OCI-LY1 (cell line): Measurements from ENCODE around the gene AQP12A.

Experiments used
- H2AFZ ChIP-seq: fragments of 200-600 bp; sonication (generic), shearing (Covaris generic); 2 replicates; pipeline ENCODE4 v1.6.0; 2014; ENCODE audit warnings: antibody characterized with exemption, mild to moderate bottlenecking, low read length
- H3F3A ChIP-seq: fragments of 200-600 bp; sonication (generic), shearing (Covaris generic); 2 replicates; pipeline ENCODE4 v1.6.0; 2014; ENCODE audit warnings: mild to moderate bottlenecking, antibody characterized with exemption, low read length, moderate library complexity; ENCODE audit not compliant: insufficient read depth
- H3K27ac ChIP-seq: fragments of 200-600 bp; sonication (generic); 2 replicates; pipeline ENCODE4 v1.5.1; 2014; ENCODE audit warnings: low read length, mixed run types, mild to moderate bottlenecking, low read depth; ENCODE audit not compliant: poor library complexity, severe bottlenecking
- H3K27me3 ChIP-seq: fragments of 200-600 bp; sonication (generic); 2 replicates; pipeline ENCODE4 v1.6.0; 2014; ENCODE audit warnings: antibody characterized with exemption, mild to moderate bottlenecking, low read length, moderate library complexity; ENCODE audit not compliant: insufficient read depth
- H3K36me3 ChIP-seq: fragments of 200-600 bp; sonication (generic); 2 replicates; pipeline ENCODE4 v1.6.1; 2014; ENCODE audit warnings: mild to moderate bottlenecking, antibody characterized with exemption, low read length, moderate library complexity, mixed read lengths; ENCODE audit not compliant: insufficient read depth
- H3K4me1 ChIP-seq: fragments of 200-600 bp; sonication (generic); 2 replicates; pipeline ENCODE4 v1.5.1; 2014; ENCODE audit warnings: mild to moderate bottlenecking, low read length, moderate library complexity; ENCODE audit not compliant: insufficient read depth, severe bottlenecking
- H3K4me2 ChIP-seq: fragments of 200-600 bp; sonication (generic), shearing (Covaris generic); 2 replicates; pipeline ENCODE4 v1.6.1; 2014; ENCODE audit warnings: low read length
- H3K4me3 ChIP-seq: fragments of 200-600 bp; sonication (generic); 2 replicates; pipeline ENCODE4 v1.5.1; 2014; ENCODE audit warnings: low read length, low read depth, mild to moderate bottlenecking, mixed read lengths; ENCODE audit not compliant: poor library complexity, severe bottlenecking
- H3K79me2 ChIP-seq: fragments of 200-600 bp; shearing (Covaris generic); 2 replicates; pipeline ENCODE4 v1.6.1; 2016; ENCODE audit warnings: mixed run types, low read length, mixed read lengths; ENCODE audit not compliant: insufficient read depth
- H3K9ac ChIP-seq: fragments of 200-600 bp; sonication (generic), shearing (Covaris generic); 2 replicates; pipeline ENCODE4 v1.6.1; 2014; ENCODE audit warnings: mild to moderate bottlenecking, low read length, mixed read lengths
- H3K9me2 ChIP-seq: fragments of 200-600 bp; sonication (generic), shearing (Covaris generic); 2 replicates; pipeline ENCODE4 v1.6.1; 2014; ENCODE audit warnings: low read depth, mild to moderate bottlenecking, low read length, mixed read lengths
- H3K9me3 ChIP-seq: fragments of 200-600 bp; shearing (Covaris generic); 2 replicates; pipeline ENCODE4 v1.6.1; 2014; ENCODE audit warnings: low read length, mixed read lengths
- H4K20me1 ChIP-seq: fragments of 200-600 bp; sonication (generic), shearing (Covaris generic); 2 replicates; pipeline ENCODE4 v1.6.0; 2016; ENCODE audit warnings: mild to moderate bottlenecking, low read length; ENCODE audit not compliant: insufficient read depth
- EZH2 ChIP-seq: fragments of 200-600 bp; sonication (generic), shearing (Covaris generic); IDR thresholded peaks from 2 replicates; pipeline ENCODE4 v1.8.0; 2017; ENCODE audit warnings: borderline replicate concordance, mixed run types, mild to moderate bottlenecking, antibody characterized with exemption, low read length, moderate library complexity, mixed read lengths
- TF ChIP-seq, protein P1 (sequence below): fragments of 200-600 bp; sonication (generic), shearing (Covaris generic); IDR thresholded peaks from 2 replicates; pipeline ENCODE4 v1.5.1; 2017; ENCODE audit warnings: mild to moderate bottlenecking, antibody characterized with exemption, low read length, moderate library complexity, mixed read lengths

AQP12A gene

DNA sequence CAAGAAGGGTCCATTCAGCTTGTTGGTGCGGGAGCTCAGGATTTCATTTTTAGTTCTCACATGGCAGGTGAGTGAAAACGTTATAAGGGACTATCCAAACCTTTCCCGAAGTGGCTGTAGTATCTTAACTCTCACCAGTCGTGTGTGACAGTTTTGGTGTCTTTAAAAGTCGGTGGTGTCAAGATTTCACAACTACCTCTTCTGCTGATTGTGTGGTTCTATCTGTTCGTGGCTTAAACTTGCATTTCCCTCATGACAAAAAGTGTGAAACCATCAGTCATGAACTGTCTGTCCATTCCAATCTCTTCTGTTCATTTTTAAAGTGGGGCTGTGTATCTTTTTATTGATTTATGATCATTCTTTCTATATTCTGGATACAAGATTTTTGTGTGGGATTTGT is 5.2 kb upstream of the AQP12A start:
- H3K27ac ChIP-seq, result no peak overlapping the region
- no peaks in the 10 kb centered on the region for H3K9me3 ChIP-seq
- H3K4me2 ChIP-seq, result no peak overlapping the region
- no peaks in the 10 kb centered on the region for H3K9me2 ChIP-seq
- no peaks in the 10 kb centered on the region for H3K36me3 ChIP-seq
- no peaks in the 10 kb centered on the region for H3K79me2 ChIP-seq
- no peak overlapping the region for H3K9ac ChIP-seq
- no peaks in the 10 kb centered on the region for H3K4me1 ChIP-seq
- H3K4me3 ChIP-seq, result no peak overlapping the region
- H2AFZ ChIP-seq, result no peak overlapping the region
- TF ChIP-seq, protein P1, sequence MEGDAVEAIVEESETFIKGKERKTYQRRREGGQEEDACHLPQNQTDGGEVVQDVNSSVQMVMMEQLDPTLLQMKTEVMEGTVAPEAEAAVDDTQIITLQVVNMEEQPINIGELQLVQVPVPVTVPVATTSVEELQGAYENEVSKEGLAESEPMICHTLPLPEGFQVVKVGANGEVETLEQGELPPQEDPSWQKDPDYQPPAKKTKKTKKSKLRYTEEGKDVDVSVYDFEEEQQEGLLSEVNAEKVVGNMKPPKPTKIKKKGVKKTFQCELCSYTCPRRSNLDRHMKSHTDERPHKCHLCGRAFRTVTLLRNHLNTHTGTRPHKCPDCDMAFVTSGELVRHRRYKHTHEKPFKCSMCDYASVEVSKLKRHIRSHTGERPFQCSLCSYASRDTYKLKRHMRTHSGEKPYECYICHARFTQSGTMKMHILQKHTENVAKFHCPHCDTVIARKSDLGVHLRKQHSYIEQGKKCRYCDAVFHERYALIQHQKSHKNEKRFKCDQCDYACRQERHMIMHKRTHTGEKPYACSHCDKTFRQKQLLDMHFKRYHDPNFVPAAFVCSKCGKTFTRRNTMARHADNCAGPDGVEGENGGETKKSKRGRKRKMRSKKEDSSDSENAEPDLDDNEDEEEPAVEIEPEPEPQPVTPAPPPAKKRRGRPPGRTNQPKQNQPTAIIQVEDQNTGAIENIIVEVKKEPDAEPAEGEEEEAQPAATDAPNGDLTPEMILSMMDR, result no peak
- no peak for TF ChIP-seq EZH2
- no peaks in the 10 kb centered on the region for H4K20me1 ChIP-seq
- no peaks in the 10 kb centered on the region for H3F3A ChIP-seq
- no peaks in the 10 kb centered on the region for H3K27me3 ChIP-seq

- H2AFZ ChIP-seq, result no peak overlapping the region
- no peak overlapping the region for H3K4me2 ChIP-seq
- no peak overlapping the region for H3K27ac ChIP-seq
- H3K9me2 ChIP-seq, result no peaks in the 10 kb centered on the region
- no peaks in the 10 kb centered on the region for H3K4me1 ChIP-seq
- no peaks in the 10 kb centered on the region for H3F3A ChIP-seq
- no peaks in the 10 kb centered on the region for H3K9me3 ChIP-seq
- no peak overlapping the region for H3K9ac ChIP-seq
- H4K20me1 ChIP-seq, result no peaks in the 10 kb centered on the region
- H3K4me3 ChIP-seq, result no peak overlapping the region
- H3K27me3 ChIP-seq, result no peaks in the 10 kb centered on the region
- no peaks in the 10 kb centered on the region for H3K36me3 ChIP-seq
- TF ChIP-seq, protein P1, result no peak
- TF ChIP-seq EZH2, result no peak
- no peaks in the 10 kb centered on the region for H3K79me2 ChIP-seq
Measured at GRCh38 chr2:240687045-240687740, 4.5 kb upstream of the AQP12A start.

GRCh38 chr2:240687741-240688552 is 3.7 kb upstream of the AQP12A start:
- Histone ChIP-seq H3K9ac (no peak overlapping the region), H3K4me3 (no peak overlapping the region), H3K27me3 (no peaks in the 10 kb centered on the region), H3K9me2 (no peaks in the 10 kb centered on the region), H3K79me2 (no peaks in the 10 kb centered on the region), H2AFZ (no peak overlapping the region), H3K9me3 (no peaks in the 10 kb centered on the region), H3K36me3 (no peaks in the 10 kb centered on the region), H4K20me1 (no peaks in the 10 kb centered on the region), H3K27ac (no peak overlapping the region), H3F3A (no peaks in the 10 kb centered on the region), H3K4me2 (no peak overlapping the region), H3K4me1 (no peaks in the 10 kb centered on the region)
- TF ChIP-seq EZH2, result no peak
- TF ChIP-seq, protein P1, result no peak
